SKM-1 treated with dmso at 0.1 percent for 144 hours (cell line): Measurements from ENCODE around the gene TMX1.

Source experiments
- DNase-seq: peaks from one replicate; lab custom pipeline; 2025; ENCODE audit not compliant: unreplicated experiment; lab: John Stamatoyannopoulos, UW

Gene TMX1

DNA sequence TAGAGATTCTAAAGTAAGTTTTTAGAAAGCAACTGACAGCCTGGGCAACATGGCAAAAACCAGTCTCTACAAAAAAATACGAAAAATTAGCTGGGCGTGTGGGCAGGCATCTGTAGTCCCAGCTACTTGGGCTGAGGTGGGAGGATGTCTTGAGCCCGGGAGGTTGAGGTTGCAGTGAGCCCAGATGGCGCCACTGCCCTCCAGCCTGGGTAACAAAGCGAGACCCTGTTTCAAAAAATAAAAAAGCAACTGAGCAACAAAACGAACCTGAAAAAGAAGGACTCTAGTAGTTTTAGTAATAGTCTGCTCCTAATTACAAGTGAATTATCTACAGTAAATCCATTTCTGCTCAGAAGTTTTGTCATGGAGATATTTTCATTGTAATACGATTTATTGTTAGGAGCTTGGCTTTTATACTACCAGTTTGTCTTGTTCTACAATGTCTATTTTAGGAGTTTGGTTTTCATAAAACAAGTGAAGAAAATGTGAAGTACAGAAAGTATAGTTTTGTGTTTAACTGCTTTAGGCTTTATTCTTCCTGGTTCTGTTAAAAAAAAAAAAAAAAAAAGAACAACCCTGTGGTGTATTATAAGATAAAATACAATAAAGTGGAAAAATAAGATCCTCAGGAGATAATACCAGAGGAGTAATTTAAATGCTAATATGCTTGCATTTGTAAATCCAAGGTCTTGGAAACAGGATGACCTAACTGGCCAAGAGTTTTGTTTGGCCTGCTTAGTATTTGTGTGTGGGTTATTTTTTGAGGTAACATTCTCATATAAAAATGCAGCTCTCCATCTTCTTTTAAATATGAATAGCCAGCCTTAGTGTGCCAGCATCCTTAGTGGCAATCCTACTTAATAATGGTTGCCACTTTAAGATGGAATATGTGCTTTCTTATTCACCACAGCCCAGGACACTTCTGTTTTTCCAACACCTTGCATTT, 2.8 kb downstream of the TMX1 start:
- no peak for DNase-seq

DNA sequence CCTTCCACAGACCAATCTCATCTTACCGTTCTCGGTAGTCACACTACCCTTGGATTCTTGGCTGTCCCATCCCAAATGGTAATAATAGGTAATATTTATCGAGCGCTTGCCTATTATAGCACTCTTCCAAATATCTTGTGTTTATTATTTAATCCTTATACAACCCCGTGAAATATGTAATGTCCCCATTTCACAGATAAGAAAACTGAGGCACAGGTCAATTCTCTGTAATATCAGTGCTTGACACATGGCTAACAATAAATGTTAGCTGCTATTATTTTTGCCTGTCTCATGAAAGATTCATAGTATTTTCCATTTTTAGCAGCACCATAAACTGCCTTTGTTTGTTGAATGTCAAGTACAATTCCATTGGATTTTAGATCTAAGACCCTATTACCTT, 4.5 kb downstream of the TMX1 start:
- no peak for DNase-seq

DNA sequence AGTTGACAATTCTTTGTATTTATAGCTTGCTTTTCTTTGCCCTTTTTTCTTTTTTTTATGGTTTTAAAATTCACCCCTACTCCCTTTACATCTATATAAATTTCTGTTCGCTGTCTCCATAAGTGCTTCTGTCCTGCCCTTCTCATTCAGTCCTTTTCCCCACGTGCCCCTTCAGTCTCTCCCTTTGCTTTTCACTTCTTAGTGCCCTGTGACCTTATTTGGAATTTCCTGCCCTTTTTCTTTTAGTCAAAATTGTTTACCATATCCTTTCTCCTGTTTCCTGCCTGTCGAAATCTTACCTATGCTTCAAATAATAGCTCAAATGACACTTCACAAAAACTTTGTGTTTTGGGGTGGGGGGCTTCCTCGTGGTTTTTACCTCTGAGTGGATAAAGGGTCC, 6.0 kb downstream of the TMX1 start:
- no peak for DNase-seq

DNA sequence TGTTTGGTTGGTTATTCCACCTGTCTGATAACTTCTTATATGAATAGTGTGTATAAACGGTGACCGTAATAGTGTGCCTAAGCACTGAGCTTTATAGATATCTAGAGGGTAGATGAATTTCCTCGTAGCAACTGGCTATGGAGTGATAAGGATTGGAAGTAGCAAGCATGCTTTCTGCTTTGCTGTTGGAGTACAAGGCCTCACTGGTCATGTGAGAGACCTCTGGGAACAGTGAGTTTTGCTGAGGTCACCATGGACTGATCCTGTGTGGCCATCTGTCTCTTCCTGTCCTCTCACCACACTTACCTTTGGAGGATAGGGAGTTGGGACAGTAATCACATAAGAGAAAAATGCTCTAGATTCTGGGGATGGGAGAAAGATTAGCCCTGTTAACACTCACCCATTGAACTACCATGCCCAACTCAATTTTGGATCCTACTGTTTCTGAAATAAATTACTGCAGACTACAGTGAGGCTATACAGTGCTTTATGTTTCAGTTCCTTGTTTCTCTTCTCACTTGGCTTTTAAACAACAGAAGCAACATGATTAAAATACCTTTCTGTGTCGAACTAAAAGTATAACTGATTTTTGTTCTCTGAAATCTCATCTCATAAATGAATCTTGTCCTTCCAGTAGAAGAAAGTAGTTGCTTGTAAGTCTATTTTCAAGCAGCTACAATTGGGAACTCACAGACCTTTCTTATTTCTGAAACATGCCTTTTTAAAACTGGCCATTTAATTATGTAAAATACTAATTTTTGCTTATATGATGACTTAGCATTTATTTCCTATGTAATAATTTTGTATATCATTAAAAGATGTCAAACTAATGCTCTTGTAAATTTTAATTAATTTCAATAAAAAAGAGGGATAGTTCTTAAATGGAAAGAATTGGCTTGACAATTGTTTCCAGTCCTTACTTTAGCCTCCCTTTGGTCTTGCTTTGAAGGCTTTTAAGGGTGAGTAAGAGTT, 8.3 kb downstream of the TMX1 start:
- DNase-seq, result no peak

DNA sequence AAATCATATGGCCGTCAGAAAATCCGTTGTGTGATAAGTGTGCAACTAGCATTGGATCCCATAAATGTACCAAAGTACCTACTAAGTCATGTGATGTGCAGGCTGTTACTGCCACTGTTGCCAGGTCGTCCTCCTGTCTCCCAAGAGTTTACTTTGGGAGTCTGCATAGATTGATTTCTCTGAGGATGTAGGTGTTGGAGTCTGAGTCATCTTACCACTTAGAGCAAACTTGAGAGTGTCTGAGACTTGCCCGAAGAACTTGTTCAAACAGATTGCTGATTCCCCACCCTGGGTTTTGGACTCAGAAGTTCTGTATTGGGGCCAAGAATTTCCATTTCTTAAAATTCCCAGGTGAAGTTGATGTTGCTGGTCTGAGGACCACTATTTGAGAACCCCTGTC, 11.4 kb downstream of the TMX1 start:
- no peak for DNase-seq

DNA sequence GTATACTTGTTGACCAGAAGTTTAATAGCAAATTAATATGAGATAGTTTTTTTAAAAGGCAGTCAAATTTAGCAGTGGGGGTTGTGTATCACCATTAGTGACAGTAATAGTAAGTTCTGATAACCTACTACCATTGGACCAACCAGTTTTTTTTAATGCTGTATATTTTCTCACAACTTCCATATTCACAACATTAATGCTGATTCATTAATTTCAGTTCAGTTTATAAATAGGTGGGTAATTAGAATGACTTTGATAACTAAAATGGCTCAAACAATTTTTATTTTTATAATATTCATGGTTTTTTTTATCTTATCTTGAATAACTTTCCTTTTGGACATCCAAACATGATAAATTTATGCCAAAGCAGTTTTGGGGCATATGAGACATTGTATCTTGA, 13.8 kb downstream of the TMX1 start:
- DNase-seq, result no peak

DNA sequence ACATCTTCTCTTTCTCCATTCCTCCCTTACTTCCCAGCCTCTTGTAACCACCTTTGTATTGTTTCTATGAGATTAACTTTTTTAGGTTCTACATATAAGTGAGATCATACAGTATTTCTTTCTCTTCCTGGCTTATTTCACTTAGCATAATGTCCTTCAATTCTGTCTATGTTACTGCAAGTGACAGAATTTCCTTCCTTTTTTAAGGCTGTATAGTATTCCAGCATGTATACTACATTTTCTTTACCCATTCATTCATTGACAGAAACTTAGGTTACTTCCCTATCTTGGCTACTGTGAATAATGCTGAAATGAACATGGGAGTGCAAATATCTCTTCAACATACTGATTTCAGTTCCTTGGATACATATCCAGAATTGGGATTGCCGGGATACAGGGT, 18.2 kb downstream of the TMX1 start:
- DNase-seq, result no peak

DNA sequence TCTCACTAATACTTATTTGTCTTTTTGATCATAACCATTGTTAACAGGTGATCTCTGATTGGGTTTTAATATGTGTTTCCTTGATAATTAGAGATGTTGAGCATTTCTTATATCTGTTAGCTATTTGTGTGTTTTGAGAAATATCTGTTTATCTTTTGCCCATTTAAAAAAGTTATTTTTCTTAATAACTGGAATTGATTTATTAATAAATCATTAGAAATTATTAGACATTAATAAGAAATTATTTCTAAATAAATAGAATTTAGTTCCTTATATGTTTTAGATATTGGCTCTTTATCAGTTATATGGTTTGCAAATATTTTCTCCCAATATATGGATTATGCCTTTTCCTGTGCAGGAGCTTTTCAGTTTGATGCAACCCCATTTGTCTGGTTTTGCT, 18.7 kb downstream of the TMX1 start:
- no peak for DNase-seq

DNA sequence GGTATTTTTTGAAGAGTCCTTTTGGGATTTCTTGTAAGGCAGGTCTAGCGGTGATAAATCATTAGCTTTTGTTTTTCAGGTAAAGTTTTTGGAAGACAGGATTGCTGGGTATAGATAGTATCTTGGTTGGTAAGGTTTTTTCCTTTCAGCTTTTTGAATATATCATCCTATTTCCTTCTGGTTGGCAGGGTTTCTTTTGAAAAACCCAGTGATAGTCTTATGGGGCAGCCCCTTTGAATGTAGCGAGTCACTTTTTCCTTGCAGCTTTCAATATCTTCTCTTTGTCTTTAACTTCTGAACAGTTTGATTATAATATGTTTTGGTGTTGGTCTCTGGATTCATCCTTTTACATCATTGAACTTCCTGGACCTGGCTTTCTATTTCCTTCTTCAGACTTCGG, 20.2 kb downstream of the TMX1 start:
- DNase-seq, result no peak

DNA sequence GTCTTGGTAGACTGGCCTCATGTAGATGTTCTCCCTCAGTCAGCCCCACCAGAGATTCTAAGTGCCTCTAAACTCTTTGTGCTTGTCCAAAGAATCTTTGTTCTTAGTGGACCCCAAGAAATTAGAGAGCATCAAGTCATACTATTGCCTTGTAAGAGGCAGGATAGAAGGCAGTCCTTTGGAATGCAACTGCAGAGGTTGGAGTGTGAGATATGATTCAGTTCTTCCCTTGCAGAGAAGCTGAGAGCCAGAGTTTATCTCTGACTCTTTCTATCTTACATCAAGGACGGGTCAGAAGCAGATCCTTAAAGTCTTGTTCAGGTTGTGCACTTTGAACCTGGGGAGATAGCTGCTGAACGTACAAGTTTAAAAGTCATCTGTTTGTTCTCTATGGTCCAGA, 21.1 kb downstream of the TMX1 start:
- DNase-seq, result no peak

DNA sequence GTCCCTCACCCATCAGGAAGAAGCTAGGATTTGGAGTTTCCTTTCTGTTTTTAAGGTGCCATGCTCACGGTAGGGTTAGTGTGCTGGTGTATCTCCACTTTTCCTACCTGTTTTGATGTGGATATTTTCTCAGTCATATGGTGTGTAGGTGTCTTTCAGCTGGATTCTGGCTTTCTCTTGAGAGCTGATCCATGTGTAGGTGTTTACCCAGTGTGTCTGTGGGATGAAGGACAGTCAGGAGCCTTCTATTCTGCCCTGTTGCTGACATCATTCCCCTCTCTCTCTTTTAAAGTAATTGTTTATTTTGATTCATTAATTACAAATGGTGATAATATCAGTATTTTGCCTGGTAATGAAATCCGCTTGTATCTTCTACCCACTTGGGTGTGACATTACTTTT, 22.8 kb downstream of the TMX1 start:
- DNase-seq, result no peak

DNA sequence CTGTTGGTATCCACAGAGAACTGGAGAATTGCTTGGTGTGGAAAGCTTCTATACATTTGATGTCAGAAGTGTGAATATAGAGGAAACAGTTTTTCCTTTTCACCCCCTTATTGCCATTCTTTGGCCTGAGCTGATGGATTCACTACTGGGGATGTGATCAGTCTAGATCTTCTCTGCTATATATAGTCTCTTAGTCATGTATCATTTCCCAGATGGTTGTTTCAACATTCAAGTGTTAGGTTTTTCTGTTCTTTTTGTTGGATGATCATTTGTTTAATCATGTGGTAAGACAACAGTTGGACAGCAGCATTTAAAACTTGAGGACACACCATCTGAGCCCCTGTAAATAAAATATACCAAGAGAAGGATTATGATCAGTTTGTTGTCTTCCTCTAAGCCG, 29.6 kb downstream of the TMX1 start:
- DNase-seq, result no peak

DNA sequence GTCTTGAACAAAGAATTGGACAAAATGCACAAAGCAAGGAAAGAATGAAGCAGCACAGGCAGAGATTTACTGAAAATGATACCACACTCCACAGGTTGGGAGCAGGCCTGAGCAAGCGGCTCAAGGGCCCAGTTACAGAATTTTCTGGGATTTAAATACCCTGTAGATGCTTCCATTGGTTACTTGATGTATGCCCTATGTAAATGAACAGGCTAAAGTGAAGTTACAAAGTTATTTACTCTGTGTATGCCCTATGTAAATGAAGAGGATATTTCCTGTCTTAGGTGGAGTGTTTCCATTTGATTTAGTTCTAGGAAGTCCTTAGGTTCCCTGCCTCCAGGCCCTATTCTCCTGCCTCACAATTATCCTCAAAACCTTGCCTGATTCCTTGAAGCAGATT, 36.6 kb downstream of the TMX1 start:
- DNase-seq, result no peak

DNA sequence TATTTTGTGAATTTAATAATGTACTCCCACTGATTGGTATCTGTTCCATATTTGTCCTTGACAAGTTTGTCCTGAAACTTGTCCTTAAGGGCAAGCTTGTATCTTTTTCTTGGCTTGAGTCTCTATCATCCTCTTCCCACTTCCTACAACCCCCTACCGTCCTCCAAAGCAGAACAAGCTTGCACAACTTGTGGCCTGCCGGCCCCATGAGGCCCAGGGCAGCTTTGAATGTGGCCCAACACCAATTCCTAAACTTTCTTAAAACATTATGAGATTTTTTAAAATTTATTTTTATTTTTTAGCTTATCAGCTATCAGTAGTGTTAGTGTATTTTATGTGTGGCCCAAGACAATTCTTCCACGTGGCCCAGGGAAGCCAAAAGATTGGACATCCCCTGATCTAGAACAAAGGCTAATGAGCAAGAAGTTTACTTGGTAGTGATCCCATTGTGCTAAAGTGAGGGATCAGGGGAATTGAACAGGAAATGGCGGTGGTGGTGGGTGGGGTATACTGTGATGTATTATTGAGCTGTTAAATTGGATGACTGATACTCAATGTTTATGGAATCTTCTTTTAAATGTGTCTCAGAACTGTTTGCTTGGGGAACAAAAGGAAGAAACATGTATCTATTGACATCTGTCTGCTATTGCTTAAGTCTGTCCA, 37.8 kb downstream of the TMX1 start:
- DNase-seq, result peak; percentile 5

DNA sequence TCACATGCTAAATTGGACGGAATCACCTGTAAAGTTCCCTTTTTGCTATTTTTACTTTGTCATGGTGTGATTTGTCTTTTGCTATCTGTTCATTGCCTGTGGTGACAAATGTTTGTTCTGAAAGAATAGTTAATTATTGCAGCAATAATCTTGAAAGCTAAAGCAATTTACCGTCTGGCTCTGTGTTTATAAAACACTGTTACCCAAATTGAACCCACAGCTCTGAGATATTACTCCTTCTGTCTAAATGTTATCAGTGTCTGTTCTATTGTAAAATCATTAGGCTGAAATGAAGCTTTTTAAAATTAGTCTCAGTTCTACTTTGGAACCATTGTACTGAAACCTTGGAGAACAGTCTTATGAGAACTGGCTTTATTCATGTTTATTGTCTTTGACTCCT, 42.5 kb downstream of the TMX1 start:
- DNase-seq, result no peak

DNA sequence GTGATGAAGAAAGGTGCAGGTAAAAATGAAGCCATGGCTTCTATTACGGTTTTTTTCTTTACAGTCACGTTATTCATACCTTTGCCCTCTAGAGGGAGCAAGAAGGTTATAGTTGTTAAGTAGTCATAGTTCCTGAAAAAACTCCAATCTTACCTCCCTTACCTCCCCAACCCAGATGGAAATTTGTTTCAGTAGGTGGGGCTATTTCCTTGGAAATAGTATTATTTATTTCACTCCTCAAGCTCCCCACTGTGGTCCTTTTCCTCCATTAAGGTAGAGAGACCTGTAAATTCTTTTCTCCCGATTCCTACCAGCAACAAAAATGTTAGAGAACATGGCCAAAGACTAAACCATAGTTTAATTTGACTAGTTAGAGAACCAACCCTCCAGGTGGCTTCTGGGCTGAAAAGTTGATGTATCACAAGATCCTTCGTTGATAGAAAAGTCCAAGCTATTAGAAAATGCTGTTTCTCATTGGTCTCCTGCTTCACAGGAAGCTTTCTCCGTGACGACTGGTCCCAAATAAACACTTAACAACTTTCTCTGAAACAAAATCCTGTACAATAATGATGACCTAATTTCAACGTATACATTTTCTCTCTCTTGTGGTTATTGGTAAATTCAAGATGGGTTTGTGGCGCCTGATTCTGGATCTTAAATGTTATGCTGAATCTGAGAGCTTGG, 43.5 kb downstream of the TMX1 start:
- DNase-seq, result peak; percentile 23

DNA sequence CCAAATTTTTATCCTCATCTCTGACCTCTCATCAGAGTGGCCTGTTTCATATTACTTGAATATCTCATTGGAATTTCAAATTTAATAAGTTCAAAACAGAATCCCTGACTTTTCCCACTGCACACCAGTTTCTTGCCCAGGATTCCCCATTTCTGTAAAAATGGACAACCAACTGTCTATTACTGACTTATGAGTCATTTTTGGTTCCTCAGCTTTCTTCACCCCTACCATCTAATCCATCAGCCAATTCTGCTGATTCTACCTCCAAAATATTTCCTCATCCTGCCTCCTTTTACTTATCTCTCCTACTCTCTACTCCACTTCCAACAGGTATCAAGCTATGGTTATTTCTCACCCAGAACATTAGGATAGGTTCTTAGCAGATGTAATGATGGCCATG, 44.2 kb downstream of the TMX1 start:
- no peak for DNase-seq

DNA sequence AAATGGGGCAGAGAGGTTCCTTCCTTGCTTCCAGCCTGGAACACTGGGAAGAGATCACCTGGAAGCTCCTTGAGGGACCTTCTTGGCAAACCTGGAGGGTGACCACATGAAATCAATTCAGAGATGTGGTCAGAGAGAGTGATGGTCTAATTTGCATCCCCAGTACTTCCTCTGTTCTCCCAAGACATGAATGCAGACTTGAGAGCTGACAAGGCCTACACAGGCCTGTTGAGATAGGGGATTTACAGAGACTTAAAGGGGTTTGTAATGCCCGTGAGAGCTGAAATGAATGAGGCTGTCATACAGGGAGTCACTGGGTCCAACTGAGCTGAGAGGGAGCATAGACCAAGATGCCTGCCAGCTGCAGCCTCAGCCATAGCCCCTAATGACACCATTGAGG, 45.1 kb downstream of the TMX1 start:
- no peak for DNase-seq

DNA sequence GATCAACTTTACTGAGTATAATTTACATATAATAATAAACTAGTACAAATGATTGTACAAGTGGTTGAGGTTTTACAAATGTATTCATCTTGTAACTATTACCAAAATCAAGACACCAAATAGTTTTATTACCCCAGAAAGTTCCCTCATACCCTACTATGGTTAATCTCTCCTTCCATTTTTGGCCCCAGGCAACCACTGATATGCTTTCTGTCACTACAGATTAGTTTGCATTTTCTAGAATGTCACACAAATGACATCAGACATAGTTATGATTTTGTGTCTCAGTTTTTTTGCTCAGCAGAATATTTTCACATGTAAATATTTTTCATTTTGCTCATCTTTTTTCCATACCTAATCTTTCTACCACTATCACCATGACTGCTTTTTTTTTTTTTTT, 49.1 kb downstream of the TMX1 start:
- no peak for DNase-seq

DNA sequence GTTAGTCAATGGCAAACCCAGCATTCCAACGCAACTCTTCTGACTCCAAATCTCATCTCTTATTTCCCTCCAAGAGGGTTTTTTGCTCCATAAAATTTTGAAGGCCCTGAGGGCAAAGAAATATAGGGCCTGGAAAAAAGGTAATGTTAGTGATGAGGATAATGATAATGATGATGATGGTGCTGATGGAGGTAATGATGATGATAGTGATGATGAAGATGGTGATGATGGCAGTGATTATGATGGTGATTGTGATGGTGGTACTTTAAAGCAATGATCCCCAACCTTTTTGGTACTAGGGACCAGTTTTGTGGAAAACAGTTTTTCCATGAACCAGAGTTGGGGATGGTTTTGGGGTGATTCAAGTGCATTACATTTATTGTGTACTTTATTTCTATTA, 50.1 kb downstream of the TMX1 start:
- no peak for DNase-seq

DNA sequence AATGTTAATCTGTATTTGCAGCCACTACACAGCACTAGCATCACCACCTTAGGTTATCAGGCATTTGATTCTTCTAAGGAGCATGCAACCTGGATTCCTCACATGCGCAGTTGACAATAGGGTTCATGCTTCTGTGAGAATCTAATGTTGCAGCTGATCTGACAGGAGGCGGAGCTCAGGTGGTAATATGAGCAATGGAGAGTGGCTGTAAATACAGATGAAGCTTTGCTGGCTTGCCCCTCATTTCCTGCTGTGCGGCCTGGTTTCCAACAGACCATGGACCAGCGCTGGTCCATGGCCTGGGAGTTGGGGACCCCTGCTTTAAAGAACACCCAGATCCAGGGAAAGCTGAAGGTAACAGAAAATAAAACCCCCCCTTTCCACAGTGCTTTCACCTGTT, 51.0 kb downstream of the TMX1 start:
- no peak for DNase-seq
